Kidney (tissue), 14 donors: ENCODE results near the gene MYO1C. TPM values are rescaled to one million over a fixed set of nuclear protein-coding genes. Genes with fewer than 3 reads are reported as not detected.

Experiments
- DNase-seq, 5 donors: peaks; one replicate each; pipeline ENCODE4 v3.0.0-alpha.2; 2013 to 2020
- FAIRE-seq: peaks from 2 replicates; lab custom pipeline; 2012; peaks lifted over from hg19 to GRCh38; lab: Jason Lieb, UNC
- H3K27ac ChIP-seq, 2 donors: one replicate each; pipeline ENCODE4 v1.7.0; 2013; ENCODE audit warnings: low read depth in 2 of 2, low read length in 2 of 2, inconsistent platforms in 1 of 2
- H3K27me3 ChIP-seq: one replicate; pipeline ENCODE4 v1.7.1; 2013; ENCODE audit warnings: low read length, inconsistent platforms; ENCODE audit not compliant: control insufficient read depth, insufficient read depth
- H3K36me3 ChIP-seq, 3 donors: one replicate each; pipeline versions ENCODE4 v1.7.0 to v1.7.1; 2013; ENCODE audit warnings: low read length in 3 of 3, control low read depth in 1 of 3, inconsistent platforms in 1 of 3; ENCODE audit not compliant: insufficient read depth in 3 of 3, control insufficient read depth in 2 of 3
- H3K4me1 ChIP-seq, 3 donors: one replicate each; pipeline versions ENCODE4 v1.7.0 to v1.7.1; 2013; ENCODE audit warnings: low read length in 3 of 3, inconsistent platforms in 1 of 3, low read depth in 1 of 3; ENCODE audit not compliant: control insufficient read depth in 2 of 3, insufficient read depth in 2 of 3
- H3K4me3 ChIP-seq, 3 donors: one replicate each; pipeline versions ENCODE4 v1.7.0 to v1.8.1; 2013; ENCODE audit warnings: low read length in 3 of 3, control low read depth in 1 of 3, inconsistent platforms in 1 of 3
- H3K9ac ChIP-seq, 3 donors: one replicate each; pipeline versions ENCODE4 v1.7.0 to v1.7.1; 2013; ENCODE audit warnings: low read length in 3 of 3, control low read depth in 1 of 3, inconsistent platforms in 1 of 3
- H3K9me3 ChIP-seq, 3 donors: one replicate each; pipeline versions ENCODE4 v1.7.0 to v1.7.1; 2013; ENCODE audit warnings: low read length in 3 of 3, control low read depth in 1 of 3, inconsistent platforms in 1 of 3; ENCODE audit not compliant: control insufficient read depth in 2 of 3, insufficient read depth in 1 of 3
- intact Hi-C: fragments of 100-400 bp; cut with DNase I; formaldehyde crosslinking; loops from one replicate; pipeline ENCODE4 v1.11.1; 2022
- polyA plus RNA-seq: library from polyadenylated mRNA; stranded (reverse); fragments of 350-450 nt; fragmentation: Illumina TruSeq; extraction: RNeasy Lipid Tissue Mini Kit (QIAGEN cat#74804); gene quantifications from one replicate; pipeline ENCODE4 v1.2.3, GENCODE V29; 2014; ENCODE audit warnings: low read depth, low replicate concordance; ENCODE audit not compliant: insufficient read depth
- total RNA-seq: library from RNA; stranded (reverse); fragmentation: NEBNext Ultra II Directional; extraction: Animal tissue kit (Norgen Biotek cat#: 25700); gene quantifications from one replicate; pipeline ENCODE4 v1.2.1, GENCODE V29; 2021
- TF ChIP-seq, protein P1 (sequence below): IDR thresholded peaks from 3 replicates; pipeline ENCODE4 v1.5.1; 2012; ENCODE audit warnings: mild to moderate bottlenecking, moderate library complexity, borderline replicate concordance; ENCODE audit not compliant: insufficient read depth; ENCODE audit errors: extremely low read depth
- donor health status: control.
- donor health status: control.
- donor health status: control.
- donor health status: control.
- donor health status: control.
- donor health status: DM: yes; HTN: yes; CAD: no.
- donor health status: Normal renal cell carcinoma (clear cell type).

MYO1C gene
- total and polyA plus RNA-seq, 2 donors from 2014 or later: 62.7 to 225 TPM

DNA sequence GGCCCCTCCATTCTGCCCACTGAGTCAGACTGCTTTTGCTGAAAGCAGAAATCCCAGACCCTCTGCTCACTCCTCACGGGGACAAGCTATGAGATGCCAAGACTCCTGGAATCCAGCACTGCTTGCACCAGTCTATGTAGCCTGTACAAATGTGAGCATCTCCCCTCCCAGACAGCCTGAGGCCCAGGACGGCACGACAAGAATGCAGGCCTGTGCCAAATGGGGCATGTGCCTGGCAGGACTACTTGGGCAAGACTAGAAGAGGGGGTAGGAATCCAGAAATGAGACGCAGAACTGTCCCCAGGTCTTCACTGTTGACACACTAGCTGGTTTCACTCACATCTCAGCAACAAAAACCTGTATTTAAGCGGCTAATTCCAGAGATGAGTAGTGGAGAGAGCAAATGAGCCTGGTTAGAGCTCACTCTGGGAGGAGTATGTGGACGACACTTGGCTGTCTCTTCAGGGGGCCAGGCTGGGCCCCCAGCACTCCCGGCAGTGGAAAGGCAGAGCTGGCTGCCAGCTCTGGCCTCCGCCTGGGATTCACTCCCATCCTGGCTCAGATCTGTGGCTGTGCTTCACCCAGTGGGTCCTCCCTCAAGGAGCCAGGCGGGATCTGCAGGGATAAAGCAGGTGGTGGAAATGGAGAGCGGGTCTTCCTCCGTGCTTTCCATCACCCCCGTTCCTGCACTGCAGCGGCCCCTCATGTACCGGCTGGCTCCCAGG, 2.9 kb upstream of the MYO1C start:
- TF ChIP-seq, protein P1, sequence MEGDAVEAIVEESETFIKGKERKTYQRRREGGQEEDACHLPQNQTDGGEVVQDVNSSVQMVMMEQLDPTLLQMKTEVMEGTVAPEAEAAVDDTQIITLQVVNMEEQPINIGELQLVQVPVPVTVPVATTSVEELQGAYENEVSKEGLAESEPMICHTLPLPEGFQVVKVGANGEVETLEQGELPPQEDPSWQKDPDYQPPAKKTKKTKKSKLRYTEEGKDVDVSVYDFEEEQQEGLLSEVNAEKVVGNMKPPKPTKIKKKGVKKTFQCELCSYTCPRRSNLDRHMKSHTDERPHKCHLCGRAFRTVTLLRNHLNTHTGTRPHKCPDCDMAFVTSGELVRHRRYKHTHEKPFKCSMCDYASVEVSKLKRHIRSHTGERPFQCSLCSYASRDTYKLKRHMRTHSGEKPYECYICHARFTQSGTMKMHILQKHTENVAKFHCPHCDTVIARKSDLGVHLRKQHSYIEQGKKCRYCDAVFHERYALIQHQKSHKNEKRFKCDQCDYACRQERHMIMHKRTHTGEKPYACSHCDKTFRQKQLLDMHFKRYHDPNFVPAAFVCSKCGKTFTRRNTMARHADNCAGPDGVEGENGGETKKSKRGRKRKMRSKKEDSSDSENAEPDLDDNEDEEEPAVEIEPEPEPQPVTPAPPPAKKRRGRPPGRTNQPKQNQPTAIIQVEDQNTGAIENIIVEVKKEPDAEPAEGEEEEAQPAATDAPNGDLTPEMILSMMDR: no peak
- Histone ChIP-seq H3K9ac (peak overlapping the region in 1 of 3 donors; percentile 34), H3K4me1 (peaks cover 0 to 22% (median 0%) of the 10 kb centered on the region in 3 donors), H3K4me3 (no peak overlapping the region), H3K27ac (no peak overlapping the region), H3K27me3 (no peaks in the 10 kb centered on the region), H3K36me3 (peaks cover 0 to 21% (median 0%) of the 10 kb centered on the region in 3 donors), H3K9me3 (no peaks in the 10 kb centered on the region)
- no peak for DNase-seq
- FAIRE-seq: no peak
- intact Hi-C loops: no loop called here

DNA sequence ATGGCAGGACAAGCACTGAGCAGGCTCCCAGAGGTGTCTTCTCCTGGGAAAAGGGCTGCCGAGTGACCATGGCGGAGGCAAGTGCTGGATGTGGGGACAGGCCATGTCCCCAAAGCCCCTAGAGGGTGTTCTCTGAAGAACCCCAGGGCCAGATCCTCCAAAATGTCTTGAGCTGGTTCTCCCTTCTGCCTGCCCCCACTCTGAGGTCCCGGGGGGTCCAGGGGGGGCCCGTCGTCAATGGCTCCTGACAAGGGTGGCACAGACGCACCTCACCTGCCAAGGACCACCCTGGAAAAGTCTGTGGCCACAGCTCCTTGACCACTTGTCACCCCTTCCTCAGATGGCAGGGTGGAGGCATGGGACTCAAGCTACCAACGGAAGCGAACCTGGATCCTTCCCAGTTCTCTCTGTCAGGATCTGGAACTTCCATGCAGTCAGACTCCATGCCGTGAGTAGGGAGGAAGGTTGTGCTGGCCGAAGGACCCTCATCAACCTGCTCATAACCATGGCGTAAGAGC, 2.3 kb upstream of the MYO1C start:
- peaks cover 0 to 22% (median 0%) of the 10 kb centered on the region in 3 donors for H3K4me1 ChIP-seq
- intact Hi-C loops: no loop called here
- no peaks in the 10 kb centered on the region for H3K27me3 ChIP-seq
- H3K36me3 ChIP-seq: peaks cover 0 to 21% (median 0%) of the 10 kb centered on the region in 3 donors
- TF ChIP-seq, protein P1: no peak
- no peak for DNase-seq
- no peak for FAIRE-seq
- H3K4me3 ChIP-seq: no peak overlapping the region
- no peak overlapping the region for H3K27ac ChIP-seq
- H3K9me3 ChIP-seq: no peaks in the 10 kb centered on the region
- H3K9ac ChIP-seq: peak overlapping the region in 1 of 3 donors; percentile 34

DNA sequence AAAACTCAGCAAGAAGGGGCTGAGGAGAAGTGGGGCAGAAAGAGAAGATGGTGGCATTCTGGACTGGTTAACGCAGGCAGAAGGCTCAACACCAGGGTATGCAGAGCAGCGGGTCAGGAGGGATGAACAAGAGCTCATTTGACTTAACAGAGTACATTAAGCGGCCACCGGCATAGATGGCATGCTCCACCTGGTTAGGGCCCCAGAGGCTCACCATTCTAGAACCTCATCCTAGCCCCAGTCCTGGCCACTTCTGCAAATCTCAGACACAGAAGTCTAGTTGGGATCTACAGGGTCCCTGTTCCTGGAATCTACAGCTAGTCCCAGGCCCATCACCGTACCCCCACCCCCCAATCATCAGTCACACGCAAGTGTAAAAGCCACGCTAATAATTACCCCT, 1.7 kb upstream of the MYO1C start:
- H3K4me1 ChIP-seq: peaks cover 0 to 26% (median 0%) of the 10 kb centered on the region in 3 donors
- no peak for DNase-seq
- H3K9ac ChIP-seq: no peak overlapping the region
- H3K9me3 ChIP-seq: no peaks in the 10 kb centered on the region
- TF ChIP-seq, protein P1: no peak
- H3K4me3 ChIP-seq: no peak overlapping the region
- peaks cover 0 to 17% (median 0%) of the 10 kb centered on the region in 3 donors for H3K36me3 ChIP-seq
- peak overlapping the region in 1 of 2 donors; percentile 47 for H3K27ac ChIP-seq
- FAIRE-seq: no peak
- H3K27me3 ChIP-seq: no peaks in the 10 kb centered on the region
- intact Hi-C loops: no loop called here
